HG03064 (cell line): Measurements from ENCODE around the gene TMEM108.

Experiments used
- ATAC-seq: cut with Tn5 transposase; IDR thresholded peaks from one replicate; pipeline ENCODE4 v1.9.1; 2021; ENCODE audit warnings: low read depth; ENCODE audit not compliant: unreplicated experiment

TMEM108 gene

DNA sequence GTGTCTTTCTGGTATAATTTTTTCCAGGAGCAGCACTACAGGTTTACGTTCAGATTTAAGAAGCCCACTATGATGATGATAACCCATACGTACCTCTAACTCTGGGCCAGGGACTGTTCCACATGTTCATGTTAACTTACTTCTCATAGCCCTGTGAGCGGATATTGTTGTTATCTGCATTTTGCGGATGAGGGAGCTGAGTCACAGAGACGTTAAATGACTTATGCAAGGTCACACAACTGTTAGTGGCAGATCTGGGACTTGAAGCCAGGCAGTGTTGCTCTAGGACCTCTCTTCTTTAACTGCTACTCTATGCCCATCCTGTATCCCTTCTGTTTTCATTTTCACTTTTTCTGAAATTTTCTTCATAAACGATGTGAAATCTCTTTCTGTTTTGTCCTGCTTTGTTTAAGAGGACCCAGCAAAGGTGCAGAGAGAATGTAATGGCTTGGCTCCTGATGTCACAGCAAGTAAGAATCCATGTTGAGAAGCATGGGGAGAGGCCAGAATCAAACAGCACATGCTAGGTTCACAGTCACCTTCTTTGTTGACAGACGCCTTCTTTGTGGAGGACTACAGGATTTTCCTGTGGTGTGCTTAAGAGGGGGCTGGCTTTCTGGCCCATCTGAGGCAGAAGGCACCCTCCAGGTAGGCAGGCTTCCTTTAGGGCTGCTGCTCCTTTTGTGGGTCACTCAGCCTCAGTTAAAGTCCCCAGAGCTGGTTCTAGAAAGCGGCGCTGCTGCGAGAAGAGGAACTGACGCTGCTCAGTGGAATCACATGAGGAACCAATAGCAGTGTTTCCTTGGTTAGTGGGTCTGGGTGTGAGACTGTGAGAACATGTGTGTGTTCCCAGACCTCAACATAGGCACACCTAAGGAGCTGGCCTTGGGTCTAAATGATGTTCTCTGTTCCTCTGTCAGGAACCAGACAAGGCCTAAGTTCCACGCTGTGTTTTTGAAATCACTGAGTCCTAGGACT, 121.6 kb downstream of the TMEM108 start:
- ATAC-seq, result no peak

DNA sequence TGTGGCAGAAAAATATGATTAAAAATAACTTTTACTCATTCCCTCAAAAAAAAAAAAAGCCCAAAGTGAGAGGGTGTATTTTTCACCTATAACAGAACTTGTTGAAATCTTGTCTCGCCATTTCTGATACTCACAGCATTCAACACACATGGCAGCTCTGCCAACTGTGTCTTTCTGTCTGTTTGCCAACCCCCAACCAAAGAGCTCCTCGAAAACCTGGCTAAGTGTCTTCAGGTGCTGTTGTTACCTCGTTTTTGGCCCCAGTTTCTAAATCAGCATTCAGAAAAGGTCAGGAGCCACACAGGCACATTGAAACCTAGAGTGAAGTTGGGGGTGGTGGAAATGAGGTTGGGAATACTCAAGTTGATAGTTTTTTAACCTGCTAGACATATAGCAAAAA, 123.5 kb downstream of the TMEM108 start:
- no peak for ATAC-seq

DNA sequence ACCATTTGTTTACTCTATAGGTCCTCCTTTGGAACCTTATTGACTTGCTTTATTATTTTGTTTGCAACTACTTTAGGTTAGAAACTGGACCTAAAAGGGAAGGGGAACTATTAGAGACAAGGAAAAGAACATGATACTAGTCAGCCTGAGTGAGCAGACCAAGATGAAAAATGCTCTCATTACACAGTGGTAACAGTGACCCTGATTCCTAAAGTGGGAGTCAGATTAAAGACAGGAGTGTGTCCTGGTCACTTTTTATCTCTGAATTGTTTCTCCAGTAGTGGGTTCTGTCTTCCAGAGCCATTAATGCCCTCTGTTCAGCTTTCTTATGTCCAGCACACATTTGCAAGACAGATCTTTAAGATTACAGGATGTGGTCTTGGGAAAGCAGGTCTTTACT, 124.1 kb downstream of the TMEM108 start:
- no peak for ATAC-seq

DNA sequence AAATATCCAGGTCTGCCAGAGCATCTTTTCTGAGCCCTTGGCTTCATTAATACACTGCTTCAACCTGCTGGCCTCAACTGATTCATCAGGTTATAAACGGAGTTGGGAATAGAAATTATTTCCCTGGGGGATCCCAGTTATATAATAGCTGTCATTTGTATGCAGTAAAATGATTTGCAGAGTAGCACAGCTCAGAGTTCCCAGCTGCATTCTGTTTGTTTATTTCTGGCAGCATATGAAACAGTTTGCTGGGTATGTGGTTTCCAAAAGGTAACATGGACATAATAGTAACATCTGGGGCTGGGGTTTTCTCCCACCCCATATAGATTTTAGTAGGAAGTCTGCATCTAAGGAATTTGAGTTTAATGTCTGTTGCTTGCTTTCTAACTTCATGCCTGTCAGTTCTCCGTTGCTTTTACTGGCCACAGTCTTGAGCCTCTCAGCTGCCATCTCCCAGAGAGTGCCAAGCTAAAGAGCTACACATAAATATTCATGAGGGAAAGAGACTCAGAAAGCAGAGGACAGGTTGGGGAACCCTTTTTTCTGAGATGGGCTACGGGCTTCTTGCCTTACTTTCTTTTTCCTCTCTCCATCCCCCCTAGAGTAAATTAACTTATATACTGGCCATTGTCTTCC, 124.6 kb downstream of the TMEM108 start:
- no peak for ATAC-seq

DNA sequence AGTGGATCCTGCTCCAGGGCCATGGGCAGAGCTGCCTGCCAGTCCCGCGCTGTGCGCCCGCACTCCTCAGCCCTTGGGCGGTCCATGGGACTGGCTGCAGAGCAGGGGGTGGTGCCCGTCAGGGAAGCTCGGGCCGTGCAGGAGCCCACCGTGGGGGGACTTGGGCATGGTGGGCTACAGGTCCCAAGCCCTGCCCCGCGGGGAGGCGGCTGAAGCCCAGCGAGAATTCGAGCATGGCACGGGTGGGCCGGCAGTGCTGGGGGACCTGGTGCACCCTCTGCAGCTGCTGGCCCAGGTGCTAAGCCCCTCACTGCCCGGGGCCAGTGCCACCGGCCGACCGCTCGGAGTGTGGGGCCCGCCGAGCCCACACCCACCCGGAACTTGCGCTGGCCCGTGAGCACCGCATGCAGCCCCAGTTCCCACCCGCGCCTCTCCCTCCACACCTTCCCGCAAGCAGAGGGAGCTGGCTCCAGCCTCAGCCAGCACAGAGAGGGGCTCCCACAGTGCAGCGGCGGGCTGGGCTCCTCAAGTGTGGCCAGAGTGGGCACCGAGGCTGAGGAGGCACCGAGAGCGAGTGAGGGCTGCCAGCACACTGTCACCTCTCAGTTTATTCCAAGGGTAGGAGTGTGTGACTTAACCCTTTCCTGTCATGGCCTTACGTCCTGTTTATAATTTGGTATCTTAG, 129.3 kb downstream of the TMEM108 start:
- ATAC-seq, result no peak

DNA sequence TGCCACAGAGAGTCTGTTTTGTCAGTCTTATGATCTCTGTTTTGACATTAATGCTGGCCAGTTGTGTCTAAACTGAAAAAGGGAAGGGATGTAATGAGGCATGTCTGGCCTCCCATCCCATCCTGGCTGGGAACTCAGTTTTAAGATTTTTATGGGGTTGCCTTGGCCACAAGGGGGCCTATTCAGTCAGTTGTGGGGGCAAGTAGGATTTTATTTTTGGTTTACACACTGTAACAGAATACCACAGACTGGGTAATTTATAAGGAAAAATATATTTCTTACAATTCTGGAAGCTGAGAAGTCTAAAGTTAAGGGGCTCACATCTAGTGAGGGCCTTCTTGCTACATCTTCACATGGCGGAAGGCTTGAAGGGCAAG, 129.8 kb downstream of the TMEM108 start:
- ATAC-seq, result no peak

DNA sequence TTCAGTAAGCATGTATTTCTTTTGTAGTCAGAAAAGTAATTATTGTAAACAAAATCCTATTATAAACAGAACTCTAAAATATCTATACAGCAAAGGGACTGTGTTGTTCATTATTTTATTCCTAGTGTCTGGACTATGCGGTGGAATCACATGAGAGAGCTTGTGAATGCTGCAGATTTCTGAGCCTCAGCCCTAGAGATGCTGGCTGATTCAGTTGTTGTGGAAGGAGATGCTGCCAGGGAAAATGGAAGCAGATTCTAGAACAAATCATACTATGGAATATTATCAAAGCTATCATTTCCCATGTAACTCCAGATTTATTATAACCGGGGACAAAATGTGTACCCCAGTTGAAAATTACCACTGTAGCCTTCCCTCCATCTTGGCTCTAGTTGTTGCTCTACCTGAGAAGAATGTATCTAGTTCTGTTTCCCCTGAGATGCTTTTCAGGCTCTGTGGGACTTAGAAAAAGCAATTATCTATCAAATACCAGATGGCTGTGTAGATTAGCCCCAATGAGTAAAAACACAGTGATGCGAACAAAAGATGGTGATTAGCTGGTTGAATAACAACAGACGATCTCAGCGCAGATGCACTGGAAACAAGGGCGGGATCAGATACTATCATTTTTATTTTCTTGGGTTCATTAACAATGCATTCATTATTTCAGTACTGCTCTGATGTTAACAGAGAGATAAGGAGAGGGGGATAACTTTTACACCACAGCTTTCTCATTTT, 131.3 kb downstream of the TMEM108 start:
- no peak for ATAC-seq

DNA sequence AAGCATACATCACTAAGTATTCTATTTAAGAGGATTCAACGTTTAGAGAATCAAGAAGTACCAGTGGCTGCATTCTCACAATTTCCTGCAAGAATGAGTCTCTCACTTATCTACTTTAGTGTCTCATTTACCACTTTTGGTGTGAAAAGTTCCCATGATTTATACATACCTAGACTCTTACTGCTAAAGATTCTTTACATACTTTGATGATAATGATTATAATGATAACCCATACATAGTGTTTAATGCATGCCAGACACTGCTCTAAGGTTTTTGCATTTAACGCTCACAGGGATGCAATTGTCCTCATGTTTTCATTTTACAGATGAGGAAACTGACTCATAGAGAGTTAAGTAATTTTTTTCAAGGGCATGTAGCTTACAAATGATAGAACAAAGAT, 133.6 kb downstream of the TMEM108 start:
- ATAC-seq, result no peak

DNA sequence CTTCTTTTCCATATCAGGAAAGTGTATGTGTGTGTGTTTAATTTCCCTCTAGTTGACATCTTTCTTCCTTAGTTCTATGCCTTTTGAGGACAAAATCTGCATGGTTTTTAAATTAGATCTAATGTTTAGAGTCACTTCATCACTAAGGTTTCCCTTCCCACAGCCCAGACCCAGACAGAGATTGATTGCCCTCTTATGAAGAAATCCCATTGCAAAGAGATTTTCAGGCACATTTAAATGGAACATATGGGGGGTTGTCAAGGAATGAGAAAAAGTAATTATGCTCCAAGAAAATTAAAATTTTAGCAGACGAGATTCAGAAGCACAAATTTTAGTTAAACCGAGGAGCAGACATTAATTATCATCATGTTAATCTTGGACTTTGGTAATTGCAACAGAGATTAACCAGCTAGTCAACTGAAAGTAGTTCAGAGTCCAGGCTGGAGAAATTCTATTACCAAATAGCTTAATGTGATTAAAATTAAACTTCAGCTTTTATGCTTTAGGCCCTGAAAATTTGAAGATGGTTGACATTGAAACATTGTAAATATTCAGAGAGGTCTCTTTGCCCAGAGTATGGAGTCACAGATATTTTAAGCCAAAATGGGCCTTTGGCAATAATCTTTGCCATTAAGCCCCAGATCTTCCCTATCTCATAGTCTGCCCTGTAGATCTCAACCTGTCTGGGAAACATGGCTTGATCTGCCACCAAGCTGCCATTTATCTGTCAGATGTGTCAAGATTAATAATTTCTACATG, 143.4 kb downstream of the TMEM108 start:
- no peak for ATAC-seq

DNA sequence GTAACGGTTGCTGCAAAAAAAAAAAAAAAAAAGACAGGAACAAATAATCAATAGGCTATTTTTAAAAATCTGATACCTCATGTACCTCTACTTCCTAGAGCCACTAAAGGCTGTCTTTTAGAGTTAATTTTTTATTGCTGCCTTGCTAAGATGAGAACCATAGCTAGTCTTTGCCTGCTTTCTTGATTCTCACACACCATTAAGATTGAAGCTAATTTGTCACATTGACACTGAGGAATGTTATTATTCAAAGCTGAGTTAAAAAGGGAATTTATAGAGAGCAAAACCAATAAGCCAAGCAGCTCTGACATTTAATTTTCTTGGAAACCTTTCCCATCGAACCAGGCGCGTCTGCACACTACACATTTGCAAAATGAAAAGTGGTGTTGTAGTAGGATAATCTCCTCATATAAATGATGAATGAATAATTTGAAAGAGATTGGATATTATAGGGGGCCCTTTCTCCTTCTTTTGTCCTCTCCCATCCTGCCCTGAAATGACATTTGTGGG, 149.7 kb downstream of the TMEM108 start:
- no peak for ATAC-seq

DNA sequence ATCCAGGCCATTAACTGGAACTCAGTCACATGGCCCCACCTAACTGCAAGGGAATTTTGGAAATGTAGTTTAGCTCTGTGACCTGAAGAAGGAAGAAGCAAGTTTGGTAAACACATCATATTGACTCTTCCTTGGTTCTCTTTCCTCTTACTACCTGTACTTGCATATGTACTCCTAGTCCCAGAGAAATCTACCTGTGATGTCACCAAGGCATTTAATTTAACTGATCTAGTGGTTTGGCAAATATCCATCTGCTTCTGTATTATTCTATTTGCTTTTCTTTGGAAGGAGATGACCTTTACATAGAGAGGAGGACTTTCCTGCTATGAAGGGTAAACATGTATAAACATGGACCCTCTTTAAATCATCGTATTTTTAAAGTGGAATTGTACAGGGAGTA, 150.8 kb downstream of the TMEM108 start:
- no peak for ATAC-seq

DNA sequence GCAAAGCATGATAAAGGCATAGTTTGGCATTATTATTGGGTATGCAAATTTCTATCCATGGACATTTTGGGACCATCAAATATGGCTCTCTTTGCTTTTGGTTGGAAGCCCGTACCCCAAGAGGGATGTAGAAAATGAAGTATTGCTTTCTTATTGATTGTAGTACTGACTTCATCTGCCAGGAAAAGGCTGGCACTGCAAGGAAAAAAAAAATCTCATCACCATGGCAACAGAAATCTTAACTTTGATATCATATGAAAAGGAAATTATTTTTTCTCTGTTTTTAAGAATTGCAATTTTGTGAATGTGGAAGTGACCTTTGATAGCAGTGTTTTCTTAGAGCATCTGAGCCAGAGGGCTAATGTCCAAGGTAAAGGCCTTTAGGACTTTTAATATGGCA, 151.7 kb downstream of the TMEM108 start:
- ATAC-seq, result no peak

DNA sequence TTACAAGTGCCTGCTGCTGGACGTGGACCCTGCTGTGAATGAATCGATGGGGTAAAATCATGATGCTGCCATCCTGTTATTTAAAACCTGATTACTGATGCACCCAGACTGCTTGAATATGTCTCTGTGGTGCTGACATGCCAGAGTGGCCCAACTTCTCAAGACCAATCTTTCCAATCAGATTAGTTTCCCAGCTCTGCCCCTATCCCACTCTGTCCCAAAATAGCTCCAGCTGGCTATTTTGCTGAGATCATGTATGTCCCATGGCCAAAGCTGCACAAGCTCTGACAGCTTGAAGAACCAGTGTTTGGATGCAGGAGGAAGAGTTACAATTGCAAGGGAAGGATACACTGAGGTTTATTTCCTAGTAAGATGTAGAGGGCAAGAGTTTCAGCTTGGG, 153.6 kb downstream of the TMEM108 start:
- no peak for ATAC-seq

DNA sequence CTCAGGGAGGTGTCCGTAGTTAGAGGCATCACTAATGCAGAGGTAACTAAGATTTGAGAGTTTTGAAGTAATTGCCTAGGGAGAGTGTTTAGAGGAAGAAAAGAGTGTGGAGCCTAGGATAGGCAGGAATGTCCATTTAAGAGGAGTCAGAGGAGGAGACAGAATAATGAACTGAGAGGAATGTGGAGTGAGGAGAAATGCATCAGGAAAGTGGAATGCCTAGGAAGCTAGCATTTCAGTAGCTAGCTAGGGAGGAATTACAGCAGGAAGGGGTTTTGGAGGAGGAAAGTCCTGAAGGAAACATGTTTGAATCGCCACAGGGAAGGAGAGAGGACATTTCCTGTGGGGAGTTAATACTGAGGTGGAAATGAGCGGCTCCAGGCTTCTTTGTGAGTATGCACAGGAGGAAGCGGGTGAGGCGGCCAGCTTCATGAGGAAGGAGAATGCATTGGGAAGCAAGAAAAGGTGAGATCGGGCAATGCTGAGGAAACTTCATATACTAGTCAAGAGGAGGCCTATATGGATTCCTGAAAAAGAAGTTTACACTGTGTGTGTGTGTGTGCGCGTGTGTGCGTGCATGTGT, 154.3 kb downstream of the TMEM108 start:
- ATAC-seq, result no peak

DNA sequence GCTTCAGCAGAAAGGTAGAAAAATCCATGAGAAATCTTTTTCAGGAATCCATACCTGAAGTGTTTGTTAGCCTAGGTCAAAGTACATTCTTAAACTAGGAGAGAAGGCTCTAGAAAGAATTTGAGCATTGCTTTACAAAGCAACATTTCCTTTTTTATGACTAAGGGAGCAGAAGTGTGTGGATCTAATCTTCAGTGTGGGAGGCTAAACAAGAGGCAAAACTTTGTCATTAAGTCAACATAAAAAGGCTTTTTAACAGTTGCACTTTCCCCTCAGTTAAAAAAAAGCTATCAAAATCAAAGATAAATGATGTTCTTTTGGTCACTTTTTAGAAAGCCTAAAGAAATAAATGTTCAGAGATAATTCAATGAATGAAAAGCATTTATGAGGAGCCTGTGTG, 154.8 kb downstream of the TMEM108 start:
- ATAC-seq, result no peak

DNA sequence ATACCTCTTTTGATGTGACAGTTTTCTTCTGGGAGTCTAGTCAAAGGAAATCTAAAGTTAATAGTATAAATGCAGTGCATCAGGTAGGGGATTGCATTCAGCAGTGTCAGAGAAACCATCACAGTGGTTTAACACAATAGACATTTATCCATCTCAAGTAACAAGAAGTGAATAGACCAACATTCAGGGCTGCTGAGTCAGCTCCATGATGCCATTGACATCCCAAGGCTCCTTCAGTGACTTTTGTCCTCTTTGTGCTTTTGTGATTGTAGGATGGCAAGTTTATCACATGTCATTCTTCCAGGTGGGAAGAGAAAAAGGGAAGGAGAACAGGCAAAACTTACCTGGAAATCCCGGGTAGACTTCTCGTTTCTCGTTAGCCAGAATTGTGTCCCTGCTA, 158.3 kb downstream of the TMEM108 start:
- no peak for ATAC-seq

DNA sequence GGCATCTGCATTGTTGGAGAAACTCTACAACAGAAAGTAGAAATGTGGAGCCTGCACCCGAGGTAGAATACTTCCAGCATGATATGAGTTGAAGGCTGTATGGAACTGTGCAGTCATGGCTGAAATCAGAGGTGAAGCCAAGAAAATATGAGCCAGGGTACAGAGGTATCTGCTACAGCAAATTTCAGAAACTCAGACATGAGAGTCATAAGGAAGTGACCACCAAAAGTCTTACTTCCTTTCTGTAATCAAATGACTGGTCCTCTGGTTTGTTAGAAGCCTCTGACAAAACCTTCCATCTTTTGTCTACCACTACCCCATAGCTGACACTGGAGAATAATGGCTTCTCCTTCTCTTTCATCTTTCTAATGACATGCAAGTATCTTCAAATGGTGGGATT, 159.4 kb downstream of the TMEM108 start:
- ATAC-seq, result no peak

DNA sequence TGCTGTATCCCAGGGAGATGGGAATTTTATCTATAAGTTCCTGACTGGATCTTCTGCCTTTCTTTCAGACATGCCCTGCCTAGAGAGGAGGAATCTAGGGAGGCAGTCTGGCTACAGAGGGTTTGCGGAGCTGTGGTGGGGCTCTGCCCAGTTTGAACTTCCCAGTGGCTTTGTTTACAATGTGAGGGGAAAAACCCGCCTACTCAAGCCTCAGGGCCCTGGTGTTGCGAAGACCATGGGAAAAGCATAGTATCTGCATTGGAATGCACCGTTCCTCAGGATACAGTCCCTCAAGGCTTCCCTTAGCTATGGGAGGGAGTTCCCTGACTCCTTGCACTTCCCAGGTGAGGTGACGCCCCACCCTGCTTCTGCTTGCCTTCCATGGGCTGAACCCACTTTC, 168.7 kb downstream of the TMEM108 start:
- ATAC-seq, result no peak

DNA sequence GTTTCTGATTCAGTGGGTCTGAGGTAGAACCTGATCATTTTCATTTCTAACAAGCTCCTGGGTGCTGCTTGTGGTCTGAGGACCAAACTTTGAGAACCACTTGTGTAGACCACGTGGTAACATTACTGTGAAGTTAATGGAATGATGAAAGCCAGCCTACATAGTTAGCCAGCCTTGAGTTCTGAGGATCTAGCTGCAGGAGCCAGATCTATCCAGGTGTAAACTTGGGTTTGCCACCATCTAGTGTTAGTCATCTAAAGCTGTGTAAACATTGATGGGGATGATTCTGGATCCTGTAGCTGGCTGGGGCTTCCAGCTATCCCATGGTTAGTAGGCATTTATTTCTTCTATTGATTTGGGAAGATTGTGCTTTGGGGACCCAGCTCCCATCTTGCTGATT, 170.0 kb downstream of the TMEM108 start:
- ATAC-seq, result no peak
